ENCODE results near the gene PCDHB16. TPM values are rescaled to one million over a fixed set of nuclear protein-coding genes. Genes with fewer than 3 reads are reported as not detected.

Gene PCDHB16
- total and polyA plus RNA-seq, 2 of the 13 experiments (the other 11 are each of a cell fraction or from before 2014, with no cell fraction given) = 0.60 to 0.66 TPM

DNA sequence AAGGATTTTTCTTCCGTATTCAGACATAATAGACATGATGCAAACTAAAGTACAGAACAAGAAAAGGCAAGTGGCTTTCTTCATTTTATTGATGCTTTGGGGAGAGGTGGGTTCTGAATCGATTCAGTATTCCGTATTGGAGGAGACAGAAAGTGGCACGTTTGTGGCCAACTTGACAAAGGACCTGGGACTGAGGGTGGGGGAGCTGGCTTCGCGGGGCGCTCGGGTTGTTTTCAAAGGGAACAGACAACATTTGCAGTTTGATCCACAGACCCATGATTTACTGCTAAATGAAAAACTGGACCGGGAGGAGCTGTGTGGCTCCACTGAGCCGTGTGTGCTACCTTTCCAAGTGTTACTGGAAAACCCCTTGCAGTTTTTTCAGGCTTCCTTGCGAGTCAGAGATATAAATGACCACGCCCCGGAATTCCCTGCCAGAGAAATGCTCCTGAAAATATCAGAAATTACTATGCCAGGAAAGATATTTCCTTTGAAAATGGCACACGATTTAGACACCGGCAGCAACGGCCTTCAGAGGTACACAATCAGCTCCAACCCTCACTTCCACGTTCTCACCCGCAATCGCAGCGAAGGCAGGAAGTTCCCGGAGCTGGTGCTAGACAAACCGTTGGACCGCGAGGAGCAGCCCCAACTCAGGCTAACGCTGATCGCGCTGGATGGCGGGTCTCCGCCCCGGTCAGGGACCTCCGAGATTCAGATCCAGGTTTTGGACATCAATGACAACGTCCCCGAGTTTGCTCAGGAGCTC lies 31.8 kb upstream of the PCDHB16 start:
- peaks cover 7% of the 10 kb centered on the region; the same call in 1 of the 2 replicates for H3K4me1 ChIP-seq (ENCODE audit: insufficient read depth, low read length)
- peak overlapping the region; percentile 67 for H3K4me2 ChIP-seq (ENCODE audit: low read depth, low read length)
- no peaks in the 10 kb centered on the region for H3K79me2 ChIP-seq (ENCODE audit: insufficient read depth, low read length)
- H4K20me1 ChIP-seq (ENCODE audit: insufficient read depth, low read length) = no peaks in the 10 kb centered on the region
- ATAC-seq = peak; percentile 67
- ChIA-PET POLR2A (no interaction called here), CTCF (ENCODE audit: low intra/inter-chr PET ratio, low total read pairs) (interaction anchor here (1.2 kb wide), 1 partner anchor 414 kb away, joined by 3 read pairs; no protein-coding TSS in a partner anchor)
- in situ Hi-C loops (cut with HindIII; ENCODE audit: extremely low pct_ligation_motif_present, low pct_unique_long_range_greater_than_20kb) = no loop called here
- peak overlapping the region in 2 of 3 experiments; percentile 18 to 47; a peak in 2 of 6 replicates for H3K4me3 ChIP-seq (replicated peaks in 1 of 3; ENCODE audit: insufficient read depth in 1 of 3, low read depth in 2 of 3, low read length in 3 of 3)
- H2AFZ ChIP-seq (ENCODE audit: low read length) = peak overlapping the region; percentile 64
- H3K9ac ChIP-seq (ENCODE audit: insufficient read depth, low read depth, low read length) = no peak overlapping the region
- H3K9me3 ChIP-seq (ENCODE audit: low read length) = no peaks in the 10 kb centered on the region
- H3K27ac ChIP-seq (ENCODE audit: extremely low read length, insufficient read depth, low read length) = no peak overlapping the region
- peaks cover 0 to 10% of the 10 kb centered on the region in 2 experiments; a peak in 1 of 5 replicates for H3K27me3 ChIP-seq (ENCODE audit: control insufficient read depth in 1 of 2, insufficient read depth in 2 of 2, low read length in 2 of 2)
- no peak for FAIRE-seq
- WGBS (ENCODE audit: low lambda C conversion rate) = 32% methylated on average over 20 of the region's 33 CpGs
- H3K36me3 ChIP-seq (replicated peaks in 1 of 2; ENCODE audit: control insufficient read depth in 1 of 2, insufficient read depth in 2 of 2, low read length in 2 of 2) = no peaks in the 10 kb centered on the region
- no TSS peak for BruUV-seq (replicated peaks)
- DNase-seq (ENCODE audit: low spot score) = no peak
- intact Hi-C loops (cut with micrococcal nuclease; ENCODE audit: unreplicated experiment) = loop anchor here (2.0 kb wide), 1 partner anchor 66 kb away; no protein-coding TSS in a partner anchor
- no peak for TF ChIP-seq NR3C1 (CRISPR knock-in tag; IDR thresholded peaks at IDR 0.05)
- TF ChIP-seq ZNF777 (CRISPR knock-in tag; IDR thresholded peaks at IDR 0.05) = no peak
- TF ChIP-seq KDM3A (CRISPR knock-in tag; IDR thresholded peaks at IDR 0.05; ENCODE audit: low read depth) = no peak
- TF ChIP-seq, protein P1, sequence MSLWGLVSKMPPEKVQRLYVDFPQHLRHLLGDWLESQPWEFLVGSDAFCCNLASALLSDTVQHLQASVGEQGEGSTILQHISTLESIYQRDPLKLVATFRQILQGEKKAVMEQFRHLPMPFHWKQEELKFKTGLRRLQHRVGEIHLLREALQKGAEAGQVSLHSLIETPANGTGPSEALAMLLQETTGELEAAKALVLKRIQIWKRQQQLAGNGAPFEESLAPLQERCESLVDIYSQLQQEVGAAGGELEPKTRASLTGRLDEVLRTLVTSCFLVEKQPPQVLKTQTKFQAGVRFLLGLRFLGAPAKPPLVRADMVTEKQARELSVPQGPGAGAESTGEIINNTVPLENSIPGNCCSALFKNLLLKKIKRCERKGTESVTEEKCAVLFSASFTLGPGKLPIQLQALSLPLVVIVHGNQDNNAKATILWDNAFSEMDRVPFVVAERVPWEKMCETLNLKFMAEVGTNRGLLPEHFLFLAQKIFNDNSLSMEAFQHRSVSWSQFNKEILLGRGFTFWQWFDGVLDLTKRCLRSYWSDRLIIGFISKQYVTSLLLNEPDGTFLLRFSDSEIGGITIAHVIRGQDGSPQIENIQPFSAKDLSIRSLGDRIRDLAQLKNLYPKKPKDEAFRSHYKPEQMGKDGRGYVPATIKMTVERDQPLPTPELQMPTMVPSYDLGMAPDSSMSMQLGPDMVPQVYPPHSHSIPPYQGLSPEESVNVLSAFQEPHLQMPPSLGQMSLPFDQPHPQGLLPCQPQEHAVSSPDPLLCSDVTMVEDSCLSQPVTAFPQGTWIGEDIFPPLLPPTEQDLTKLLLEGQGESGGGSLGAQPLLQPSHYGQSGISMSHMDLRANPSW (CRISPR knock-in tag; IDR thresholded peaks at IDR 0.05; ENCODE audit: borderline replicate concordance) = no peak
- no peak for TF ChIP-seq FOXM1 (CRISPR knock-in tag; IDR thresholded peaks at IDR 0.05)
- no peak for TF ChIP-seq NPAS2 (CRISPR knock-in tag; IDR thresholded peaks at IDR 0.05; ENCODE audit: borderline replicate concordance)
- TF ChIP-seq POLR2G (IDR thresholded peaks at IDR 0.05; ENCODE audit: low read depth, low read length) = no peak
- no peak for TF ChIP-seq ZNF878 (CRISPR knock-in tag; IDR thresholded peaks at IDR 0.05)
- no peak for TF ChIP-seq SP1 (IDR thresholded peaks at IDR 0.05)
- no peak for TF ChIP-seq SP1 (CRISPR knock-in tag; IDR thresholded peaks at IDR 0.05)
- TF ChIP-seq, protein P2, sequence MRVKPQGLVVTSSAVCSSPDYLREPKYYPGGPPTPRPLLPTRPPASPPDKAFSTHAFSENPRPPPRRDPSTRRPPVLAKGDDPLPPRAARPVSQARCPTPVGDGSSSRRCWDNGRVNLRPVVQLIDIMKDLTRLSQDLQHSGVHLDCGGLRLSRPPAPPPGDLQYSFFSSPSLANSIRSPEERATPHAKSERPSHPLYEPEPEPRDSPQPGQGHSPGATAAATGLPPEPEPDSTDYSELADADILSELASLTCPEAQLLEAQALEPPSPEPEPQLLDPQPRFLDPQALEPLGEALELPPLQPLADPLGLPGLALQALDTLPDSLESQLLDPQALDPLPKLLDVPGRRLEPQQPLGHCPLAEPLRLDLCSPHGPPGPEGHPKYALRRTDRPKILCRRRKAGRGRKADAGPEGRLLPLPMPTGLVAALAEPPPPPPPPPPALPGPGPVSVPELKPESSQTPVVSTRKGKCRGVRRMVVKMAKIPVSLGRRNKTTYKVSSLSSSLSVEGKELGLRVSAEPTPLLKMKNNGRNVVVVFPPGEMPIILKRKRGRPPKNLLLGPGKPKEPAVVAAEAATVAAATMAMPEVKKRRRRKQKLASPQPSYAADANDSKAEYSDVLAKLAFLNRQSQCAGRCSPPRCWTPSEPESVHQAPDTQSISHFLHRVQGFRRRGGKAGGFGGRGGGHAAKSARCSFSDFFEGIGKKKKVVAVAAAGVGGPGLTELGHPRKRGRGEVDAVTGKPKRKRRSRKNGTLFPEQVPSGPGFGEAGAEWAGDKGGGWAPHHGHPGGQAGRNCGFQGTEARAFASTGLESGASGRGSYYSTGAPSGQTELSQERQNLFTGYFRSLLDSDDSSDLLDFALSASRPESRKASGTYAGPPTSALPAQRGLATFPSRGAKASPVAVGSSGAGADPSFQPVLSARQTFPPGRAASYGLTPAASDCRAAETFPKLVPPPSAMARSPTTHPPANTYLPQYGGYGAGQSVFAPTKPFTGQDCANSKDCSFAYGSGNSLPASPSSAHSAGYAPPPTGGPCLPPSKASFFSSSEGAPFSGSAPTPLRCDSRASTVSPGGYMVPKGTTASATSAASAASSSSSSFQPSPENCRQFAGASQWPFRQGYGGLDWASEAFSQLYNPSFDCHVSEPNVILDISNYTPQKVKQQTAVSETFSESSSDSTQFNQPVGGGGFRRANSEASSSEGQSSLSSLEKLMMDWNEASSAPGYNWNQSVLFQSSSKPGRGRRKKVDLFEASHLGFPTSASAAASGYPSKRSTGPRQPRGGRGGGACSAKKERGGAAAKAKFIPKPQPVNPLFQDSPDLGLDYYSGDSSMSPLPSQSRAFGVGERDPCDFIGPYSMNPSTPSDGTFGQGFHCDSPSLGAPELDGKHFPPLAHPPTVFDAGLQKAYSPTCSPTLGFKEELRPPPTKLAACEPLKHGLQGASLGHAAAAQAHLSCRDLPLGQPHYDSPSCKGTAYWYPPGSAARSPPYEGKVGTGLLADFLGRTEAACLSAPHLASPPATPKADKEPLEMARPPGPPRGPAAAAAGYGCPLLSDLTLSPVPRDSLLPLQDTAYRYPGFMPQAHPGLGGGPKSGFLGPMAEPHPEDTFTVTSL (CRISPR knock-in tag; IDR thresholded peaks at IDR 0.05; ENCODE audit: borderline replicate concordance) = no peak

Measured in HepG2 (cell line).